ENCODE measurements around the gene GBF1.

GBF1 gene

GRCh38 chr10:102352066-102352715 is 106.9 kb downstream of the GBF1 start:
- peak in 1 of 2 donors; percentile 38 for ATAC-seq

GRCh38 chr10:102354451-102354850 is 109.1 kb downstream of the GBF1 start:
- ATAC-seq = no peak

GRCh38 chr10:102358712-102359382 is 113.5 kb downstream of the GBF1 start:
- peak; percentile 84 to 87 for ATAC-seq

- ATAC-seq = no peak
These were observed 122.1 kb downstream of the GBF1 start for GRCh38 chr10:102367441-102367840.

GRCh38 chr10:102368077-102368476 is 122.7 kb downstream of the GBF1 start:
- no peak for ATAC-seq

- ATAC-seq = no peak
These were observed 126.0 kb downstream of the GBF1 start for GRCh38 chr10:102371295-102371694.

GRCh38 chr10:102375250-102375649 is 129.9 kb downstream of the GBF1 start:
- ATAC-seq = peak in 1 of 2 donors; percentile 28

- ATAC-seq = no peak
These were observed 130.5 kb downstream of the GBF1 start for GRCh38 chr10:102375867-102376266.

GRCh38 chr10:102376901-102377300 is 131.6 kb downstream of the GBF1 start:
- ATAC-seq = no peak

GRCh38 chr10:102379383-102379782 is 134.1 kb downstream of the GBF1 start:
- ATAC-seq = no peak

- ATAC-seq = no peak
These were observed 136.7 kb downstream of the GBF1 start for GRCh38 chr10:102381983-102382382.

- ATAC-seq = no peak
These were observed 137.5 kb downstream of the GBF1 start for GRCh38 chr10:102382871-102383270.

GRCh38 chr10:102384053-102384452 is 138.7 kb downstream of the GBF1 start:
- peak in 1 of 2 donors; percentile 12 for ATAC-seq

GRCh38 chr10:102384606-102385429 is 139.5 kb downstream of the GBF1 start:
- no peak for ATAC-seq

GRCh38 chr10:102389894-102390293 is 144.6 kb downstream of the GBF1 start:
- no peak for ATAC-seq

GRCh38 chr10:102392306-102392705 is 147.0 kb downstream of the GBF1 start:
- ATAC-seq = no peak

- ATAC-seq = no peak
These were observed 148.2 kb downstream of the GBF1 start for GRCh38 chr10:102393411-102394078.

GRCh38 chr10:102394079-102394800 is 148.9 kb downstream of the GBF1 start:
- peak; percentile 87 to 92 for ATAC-seq

GRCh38 chr10:102394801-102395399 is 149.6 kb downstream of the GBF1 start:
- peak; percentile 6 to 11 for ATAC-seq

- peak; percentile 17 to 27 for ATAC-seq
These were observed 150.3 kb downstream of the GBF1 start, which contains the start of gene NFKB2 for GRCh38 chr10:102395400-102396316. TSS of gene NFKB2 (plus strand) at chr10:102395705. CDS start at chr10:102395960, 255 bp downstream.

GRCh38 chr10:102396317-102396650 is 151.0 kb downstream of the GBF1 start:
- no peak for ATAC-seq

Measured in activated CD4-positive, CD25-positive, alpha-beta regulatory T cell treated with anti-CD3 and anti-CD28 coated beads, Interleukin-2, amount 50 U/mL, for 24 hours (primary cell).